GM18499 (cell line): ENCODE data around the gene DCC.

Experiments used
- ATAC-seq: cut with Tn5 transposase; IDR thresholded peaks from one replicate; pipeline ENCODE4 v1.9.1; 2021; ENCODE audit warnings: moderate number of reproducible peaks; ENCODE audit not compliant: insufficient read depth, unreplicated experiment

The DCC gene

DNA sequence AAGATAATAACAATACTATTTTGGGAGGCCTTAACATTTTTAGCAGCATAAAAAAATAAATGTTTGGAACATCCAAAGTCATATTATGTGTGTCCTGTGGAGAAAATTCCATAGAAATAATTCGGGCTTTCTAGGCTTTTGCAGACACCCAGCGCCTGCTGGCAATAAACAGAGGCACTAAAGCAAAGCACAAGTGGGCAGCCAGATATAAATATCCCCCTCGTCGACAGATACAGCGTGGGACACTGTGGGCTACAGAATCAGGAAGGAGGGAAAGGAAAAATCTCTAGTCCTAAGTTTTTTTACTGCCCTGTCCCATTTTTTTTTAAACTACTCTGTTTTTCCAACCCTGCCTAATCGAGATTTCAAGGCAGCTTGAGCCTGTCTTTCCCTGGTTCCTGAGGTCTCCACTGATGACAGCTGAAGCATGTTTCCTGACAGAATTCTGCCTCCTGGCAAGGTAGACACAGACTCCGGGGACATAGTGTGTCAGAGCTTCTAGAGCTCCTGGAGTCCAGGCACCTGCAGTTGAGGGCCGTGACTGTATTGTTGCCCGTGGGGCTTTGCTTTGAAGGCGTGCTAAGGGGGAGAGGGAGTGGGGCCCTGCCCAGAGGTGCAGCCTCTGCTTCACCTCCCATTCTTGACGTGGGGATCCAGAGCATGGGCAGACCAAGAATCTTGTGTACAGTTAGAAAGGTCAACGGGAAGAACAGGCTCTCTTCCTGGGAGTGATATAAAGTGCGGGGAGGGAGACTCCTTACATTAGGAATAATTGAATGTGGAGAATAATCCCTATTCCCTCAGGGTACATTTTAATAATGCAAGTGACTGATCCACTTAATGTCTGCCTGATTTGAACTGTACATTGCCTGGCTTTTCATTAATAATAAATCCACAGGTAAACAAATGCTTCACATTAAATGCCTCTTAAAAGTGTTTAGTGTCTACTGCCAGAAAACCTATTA lies 232.3 kb downstream of the DCC start:
- ATAC-seq: no peak

DNA sequence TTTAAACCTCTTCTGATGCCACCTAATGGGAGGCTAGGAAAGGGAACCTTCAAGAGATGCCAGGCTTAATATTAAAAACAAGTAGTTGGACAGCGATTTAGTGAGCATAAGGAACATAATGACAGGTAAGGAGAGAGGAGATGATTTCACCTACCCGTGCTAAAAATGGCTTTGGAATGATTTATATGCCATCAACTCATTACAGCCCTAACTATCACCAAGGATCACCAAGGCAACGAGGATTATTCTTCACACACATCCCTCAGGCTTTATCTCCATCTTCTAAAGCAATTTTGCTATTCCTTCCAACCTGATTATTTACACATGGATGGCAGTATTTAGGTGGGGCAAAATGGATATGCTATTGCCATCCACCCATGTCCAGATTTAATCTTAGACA lies 237.8 kb downstream of the DCC start:
- no peak for ATAC-seq

DNA sequence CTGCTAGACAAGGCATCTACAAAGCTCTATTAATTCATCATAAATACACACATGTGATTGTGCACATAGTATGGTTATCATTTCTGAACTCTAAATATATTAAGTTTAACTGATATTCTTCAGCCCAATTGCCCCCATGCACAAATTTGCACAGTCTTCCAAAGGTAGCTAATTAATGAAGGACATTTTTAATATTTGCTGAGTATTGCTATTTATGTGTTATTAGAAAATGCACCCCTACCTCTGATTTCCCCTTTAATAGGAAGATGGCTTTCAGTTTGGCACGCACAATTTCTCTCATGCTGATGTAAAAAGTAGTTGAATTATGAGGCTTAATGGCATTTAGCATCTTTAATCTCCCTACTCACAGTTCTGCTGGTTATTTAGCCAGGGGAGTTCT lies 242.1 kb downstream of the DCC start:
- ATAC-seq: no peak

DNA sequence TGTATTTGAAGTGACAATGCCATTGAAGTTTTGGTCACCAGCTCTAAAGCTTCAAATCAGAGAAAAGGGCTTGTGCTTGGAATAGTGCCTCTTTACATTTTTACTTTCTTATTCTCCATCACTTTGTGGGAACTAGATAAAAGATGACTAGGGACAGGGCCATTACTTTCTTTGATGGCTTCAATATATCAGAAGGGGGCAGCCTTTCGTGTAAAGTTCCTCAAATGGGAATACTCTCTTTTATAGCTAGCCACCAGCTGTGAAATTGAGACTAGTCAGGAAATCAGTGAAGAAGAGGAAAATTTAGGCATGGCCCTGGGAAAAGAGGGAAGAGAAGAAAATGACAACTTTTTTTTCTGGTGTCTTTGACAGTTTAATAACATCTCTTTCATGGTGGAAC lies 242.5 kb downstream of the DCC start:
- no peak for ATAC-seq

DNA sequence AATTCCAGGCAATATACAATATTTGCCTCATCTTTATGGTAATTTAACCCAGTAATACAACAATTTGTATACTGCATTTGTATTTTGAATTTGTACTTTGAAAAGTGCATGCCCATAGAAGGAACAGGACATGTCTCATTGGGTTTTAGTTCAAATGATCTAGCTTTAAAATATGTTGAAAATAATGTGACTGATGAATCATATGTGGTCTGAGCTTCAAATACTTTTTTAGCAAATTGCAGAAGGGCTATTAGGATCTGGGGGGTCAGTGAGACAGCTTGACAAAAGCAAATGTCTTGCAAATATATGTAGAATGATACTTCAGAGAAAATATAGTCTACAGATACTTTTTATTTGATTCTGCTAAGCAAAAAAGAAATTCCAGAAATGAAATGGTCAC lies 248.9 kb downstream of the DCC start:
- ATAC-seq: no peak

DNA sequence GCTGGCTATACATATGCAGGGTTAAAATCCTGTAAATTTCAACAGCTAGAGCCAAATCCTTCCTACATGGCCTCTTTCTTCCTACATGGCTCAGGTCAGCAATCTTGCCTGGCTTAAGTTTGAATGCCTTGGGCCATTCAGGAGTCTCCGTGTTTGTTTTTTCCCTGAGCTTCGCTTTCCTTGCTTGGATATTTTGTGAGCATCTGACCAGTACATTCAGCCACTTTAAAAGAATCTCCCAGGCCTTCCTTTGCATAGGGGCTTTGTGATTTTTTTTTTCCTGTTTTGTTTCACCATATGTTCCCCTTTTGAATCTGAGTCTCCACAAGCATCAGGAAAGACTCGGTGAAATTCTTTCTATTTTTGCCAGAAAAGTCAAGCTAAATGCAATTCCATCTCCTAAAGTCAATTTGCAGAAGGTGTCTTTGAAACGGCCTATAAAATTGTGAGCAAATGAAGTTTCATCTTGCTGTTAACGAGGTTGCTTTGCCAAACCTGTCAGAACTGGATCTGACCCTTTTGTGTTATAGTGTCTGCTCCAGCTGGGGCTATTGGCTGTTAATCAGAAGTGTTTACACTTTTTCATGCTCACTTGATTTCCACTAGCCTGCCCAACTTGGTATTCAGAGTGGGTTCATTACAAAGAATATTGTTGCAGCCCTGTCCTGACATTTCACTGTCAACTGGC lies 256.9 kb downstream of the DCC start:
- ATAC-seq: no peak

DNA sequence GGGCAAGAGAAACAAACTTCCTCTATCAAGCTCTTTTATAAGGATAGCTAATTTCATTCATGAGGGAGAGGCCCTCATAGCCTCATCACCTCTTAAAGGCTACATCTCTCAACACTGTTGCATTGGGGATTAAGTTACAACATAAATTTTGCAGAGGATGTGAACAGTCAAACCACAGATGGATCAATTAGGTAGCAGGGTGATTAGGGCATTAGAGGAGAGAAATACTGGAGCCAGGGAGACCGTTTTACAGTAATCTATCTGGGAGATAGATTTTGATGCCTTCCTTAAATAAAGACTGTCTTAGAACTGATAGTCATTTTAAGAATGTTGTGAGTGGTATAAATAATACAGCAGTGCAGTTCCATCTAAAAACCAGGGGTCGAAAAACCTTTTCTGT lies 258.9 kb downstream of the DCC start:
- no peak for ATAC-seq

DNA sequence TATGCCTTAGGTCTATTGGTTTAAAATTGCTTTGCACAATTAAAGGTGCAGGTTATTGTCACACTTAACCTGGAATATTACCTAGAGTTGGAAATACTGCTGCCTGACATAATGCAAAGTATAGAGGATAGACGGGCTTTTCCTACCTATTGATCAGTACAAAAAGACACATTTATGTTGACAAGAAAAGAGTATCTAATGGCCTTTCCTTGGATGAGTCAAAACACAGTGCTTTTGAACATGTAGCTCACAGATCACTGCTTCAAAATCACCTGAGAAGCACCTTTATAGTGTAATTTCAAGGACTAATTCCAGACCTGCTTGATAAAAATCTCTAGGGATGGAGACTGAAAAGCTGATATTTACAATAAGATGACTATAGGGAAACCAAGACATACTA lies 262.8 kb downstream of the DCC start:
- ATAC-seq: no peak

DNA sequence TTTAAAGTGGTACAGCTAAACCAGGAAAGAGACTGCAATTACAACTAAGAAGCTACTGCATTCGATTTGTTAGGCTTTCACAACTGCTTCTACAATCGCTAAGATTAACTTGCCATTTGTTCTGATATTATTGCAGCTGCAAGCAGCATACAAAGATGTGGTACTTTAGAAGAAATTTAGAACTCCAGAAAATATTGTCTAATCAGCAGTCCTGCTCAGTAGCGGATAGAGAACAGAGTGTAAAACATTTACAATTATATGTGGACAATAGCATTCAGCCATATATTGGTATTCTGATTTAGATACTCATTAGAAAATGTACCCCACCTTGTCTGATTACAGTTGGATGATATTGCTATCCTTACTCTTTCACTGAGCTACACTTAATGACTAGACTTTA lies 265.3 kb downstream of the DCC start:
- ATAC-seq: no peak

DNA sequence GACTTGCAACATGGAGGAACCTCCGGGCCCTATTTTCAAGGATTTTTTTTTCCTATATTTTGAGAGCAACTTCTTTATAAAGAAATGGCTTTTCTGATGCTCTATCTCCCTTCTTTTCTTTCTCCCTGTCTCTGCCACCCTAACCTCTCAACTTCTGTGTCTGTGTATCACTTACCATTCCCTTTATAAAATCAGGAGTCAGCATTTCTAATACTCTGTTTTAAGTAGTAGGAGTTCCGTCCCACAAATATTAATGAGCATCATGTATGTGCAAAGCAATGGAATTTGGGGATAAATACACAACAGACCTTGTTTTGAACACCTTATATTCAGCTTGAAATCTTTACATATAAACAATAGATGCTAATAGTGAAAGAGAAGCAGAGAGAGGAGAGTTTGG lies 268.0 kb downstream of the DCC start:
- ATAC-seq: no peak

DNA sequence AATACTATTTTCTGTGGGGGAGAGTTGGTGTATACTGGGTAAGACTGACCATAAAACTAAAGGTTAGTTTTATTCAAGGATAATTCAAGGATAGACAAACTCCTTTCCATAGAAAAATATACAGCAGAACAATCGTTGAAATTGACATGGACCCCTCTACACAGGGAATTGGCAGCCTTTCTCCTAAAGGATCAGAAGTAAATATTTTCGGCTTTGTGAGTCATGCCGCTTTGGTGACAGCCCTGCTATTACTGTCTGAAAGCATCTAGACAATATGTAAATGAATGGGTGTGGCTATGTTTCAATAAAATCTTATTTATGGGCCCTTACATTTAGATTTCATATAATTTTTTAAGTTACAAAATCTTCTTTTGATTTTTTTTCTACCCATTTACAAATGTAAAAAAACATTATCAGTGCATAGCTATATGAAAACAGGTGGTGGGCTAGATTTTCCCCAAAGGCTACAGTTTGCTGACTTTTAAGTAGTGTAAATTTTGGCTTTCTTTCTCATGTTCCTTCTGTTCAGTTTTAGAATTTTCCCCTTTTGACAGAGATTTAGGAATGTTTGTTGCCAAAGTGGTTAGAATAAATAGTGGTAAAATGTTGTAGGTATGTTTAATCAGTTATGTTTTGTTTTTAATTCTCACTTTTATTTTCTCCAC lies 270.6 kb downstream of the DCC start:
- no peak for ATAC-seq

DNA sequence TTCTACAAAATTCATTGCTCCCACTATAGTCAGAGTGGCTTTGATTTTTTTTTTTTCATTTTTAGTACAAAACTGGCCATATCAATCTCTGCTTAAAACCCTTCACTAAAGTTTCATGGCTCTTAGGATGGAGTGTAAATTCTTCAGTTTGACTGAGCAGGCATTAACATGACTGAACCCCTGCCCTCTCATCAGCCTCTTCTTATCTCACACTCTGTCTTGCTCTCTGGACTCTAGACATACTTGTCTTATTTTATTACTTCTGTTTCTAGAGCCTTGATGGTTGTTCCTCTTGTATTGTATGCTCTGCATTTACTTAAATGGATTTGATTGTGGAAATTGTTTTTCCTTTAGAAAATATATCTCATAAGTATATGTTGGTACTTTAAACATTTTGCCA lies 272.4 kb downstream of the DCC start:
- ATAC-seq: no peak

DNA sequence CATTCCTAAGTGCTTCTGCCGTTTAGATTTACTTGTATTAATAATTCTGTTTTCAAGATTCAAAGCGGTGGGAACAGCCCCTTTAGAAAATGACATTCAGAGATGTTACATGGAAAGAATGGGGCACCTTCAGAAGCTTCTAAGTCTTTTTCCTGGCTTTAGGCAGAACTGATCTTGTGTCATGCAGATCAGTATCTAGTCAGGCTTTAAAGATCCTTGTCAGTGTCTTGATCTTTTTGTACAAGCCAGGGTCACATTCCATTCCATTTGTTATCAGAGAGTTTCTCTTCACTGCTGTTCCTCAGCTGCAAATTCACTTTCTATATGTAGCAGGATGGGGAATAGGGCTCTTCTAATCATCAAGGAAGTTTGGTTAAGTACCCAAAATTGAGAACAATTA lies 275.3 kb downstream of the DCC start:
- no peak for ATAC-seq

DNA sequence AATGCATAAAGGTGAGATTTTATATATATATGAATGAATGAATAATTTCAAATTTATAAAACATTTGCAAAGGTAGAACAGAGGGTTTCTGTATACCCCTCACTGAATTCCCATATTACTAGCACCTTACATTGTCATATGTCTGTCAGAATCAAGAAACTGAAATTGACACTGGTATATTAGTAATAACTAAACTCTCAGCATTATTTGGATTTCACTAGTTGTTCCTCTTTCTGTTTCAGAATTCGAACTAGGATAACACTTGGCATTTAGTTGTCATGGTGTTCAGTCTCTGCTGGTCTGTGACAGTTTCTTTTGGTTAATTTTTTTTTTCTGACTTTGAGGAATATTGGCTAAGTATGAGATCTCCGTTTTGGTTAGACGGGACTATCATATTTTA lies 275.9 kb downstream of the DCC start:
- peak; percentile 90 for ATAC-seq

DNA sequence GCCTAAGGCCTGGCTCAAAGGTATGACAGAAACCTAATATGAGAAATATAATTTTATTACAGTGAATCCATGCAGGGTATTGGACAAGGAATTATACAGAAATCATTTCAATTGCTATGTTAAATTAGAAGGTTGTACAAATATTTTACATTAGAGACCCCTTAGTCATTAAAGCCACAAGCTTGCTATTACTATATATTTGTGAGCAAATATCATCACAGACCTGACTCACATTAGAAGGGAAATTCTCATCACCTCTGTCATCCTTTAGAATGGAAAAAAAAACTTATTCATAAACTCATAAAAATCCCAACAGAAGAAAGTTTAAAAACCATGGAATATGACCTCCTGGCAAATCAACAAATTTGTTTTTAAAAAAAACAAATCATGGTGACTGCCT lies 277.9 kb downstream of the DCC start:
- no peak for ATAC-seq

DNA sequence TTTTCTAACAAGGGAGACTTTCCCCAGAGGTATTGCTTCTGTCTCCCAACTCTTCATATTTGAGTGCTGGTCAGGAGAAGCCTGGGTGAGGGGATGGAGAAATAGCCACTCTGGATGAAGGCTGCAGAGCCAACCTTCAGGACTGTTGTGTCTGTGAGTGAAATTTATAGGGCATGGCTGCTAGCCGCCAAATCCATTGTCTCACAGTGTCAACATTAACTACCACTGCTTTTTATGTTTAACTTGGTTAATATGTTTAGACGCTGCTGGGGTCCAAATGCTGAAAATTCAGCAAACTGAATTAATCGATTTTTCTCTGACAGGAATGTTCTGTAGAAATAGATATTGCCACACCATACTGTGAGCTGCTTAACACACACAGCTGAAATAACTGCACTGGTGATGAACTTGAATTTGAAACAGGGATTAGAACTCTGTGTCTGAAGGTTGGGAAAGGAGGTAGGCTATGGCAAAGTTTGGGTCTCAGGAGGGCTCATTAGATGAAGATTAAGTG lies 281.0 kb downstream of the DCC start:
- no peak for ATAC-seq

DNA sequence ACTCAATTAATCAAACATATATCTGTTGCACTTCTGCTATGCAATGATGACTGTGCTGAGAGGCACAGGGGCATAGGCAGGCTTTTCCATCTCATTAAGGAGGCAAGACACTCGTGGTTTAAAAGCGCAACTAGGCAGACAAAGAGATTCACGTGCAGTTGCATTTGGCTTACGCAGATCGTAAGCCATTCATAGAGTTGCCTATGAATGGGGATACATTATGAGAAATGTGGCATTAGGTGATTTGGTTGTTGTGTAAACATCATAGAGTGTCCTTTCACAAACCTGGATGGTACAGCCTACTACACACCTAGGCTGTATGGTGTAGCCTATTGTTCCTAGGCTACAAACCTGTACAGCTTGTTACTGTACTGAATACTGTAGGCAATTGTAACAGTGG lies 284.7 kb downstream of the DCC start:
- ATAC-seq: no peak

DNA sequence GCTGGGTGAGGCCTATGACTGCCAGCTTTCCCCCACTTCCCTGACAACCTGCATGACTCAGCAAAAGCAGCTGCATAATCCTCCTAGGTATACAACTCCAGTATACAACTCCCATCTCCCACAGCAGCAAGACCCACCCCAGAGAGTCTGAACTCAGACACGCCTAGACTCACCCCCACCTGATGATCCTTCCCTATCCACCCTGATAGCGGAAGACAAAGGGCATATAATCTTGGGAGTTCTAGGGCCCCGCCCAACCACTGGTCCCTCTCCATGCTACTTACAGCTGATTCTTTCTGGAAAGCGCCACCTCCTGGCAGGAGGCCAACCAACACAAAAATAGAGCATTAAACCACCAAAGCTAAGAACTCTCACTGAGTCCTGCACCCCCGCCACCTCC lies 296.5 kb downstream of the DCC start:
- no peak for ATAC-seq

DNA sequence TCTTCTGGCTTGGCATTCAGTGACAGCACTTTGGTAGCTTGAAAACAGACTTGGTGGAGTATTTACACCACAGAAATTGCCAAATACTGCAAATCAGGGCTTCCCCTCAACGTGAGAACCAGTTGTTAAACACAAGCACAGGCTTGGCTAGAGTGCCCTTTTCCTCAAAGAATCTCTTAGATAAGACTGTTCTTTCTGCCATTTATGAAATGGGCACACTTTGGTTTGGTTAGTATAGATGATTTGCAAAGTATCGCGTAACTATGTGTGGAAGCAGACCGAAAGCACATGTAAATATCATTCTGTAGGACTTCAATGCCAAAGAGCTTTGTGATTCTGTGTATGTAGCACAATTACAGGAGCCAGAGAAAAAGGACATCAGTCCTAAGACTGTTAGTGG lies 308.2 kb downstream of the DCC start:
- ATAC-seq: no peak

DNA sequence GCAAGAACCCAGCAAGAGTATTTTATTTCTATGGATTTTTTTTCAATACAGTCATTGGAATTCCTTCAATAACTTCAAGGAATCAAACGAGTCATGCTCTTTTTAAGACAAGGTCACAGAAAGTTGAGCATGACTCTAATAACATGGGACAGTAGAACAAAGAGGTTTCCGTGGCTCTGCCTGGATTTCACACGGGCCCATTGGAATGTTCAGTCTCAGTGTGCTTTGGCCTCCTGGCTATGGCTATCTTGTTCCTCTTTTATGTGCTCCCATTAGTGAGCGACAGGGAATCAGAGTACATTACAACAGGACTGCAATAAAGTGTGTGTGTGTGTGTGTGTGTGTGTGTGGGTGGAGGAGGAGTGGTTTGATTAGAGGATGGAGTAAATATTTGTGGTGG lies 312.4 kb downstream of the DCC start:
- ATAC-seq: no peak
